Osteoblast (primary cell): Measurements from ENCODE around the gene PIK3R5. TPM values are rescaled to one million over a fixed set of nuclear protein-coding genes. Genes with fewer than 3 reads are reported as not detected.

Source experiments
- DNase-seq: peaks from one replicate; pipeline ENCODE4 v3.0.0; 2011; ENCODE audit warnings: low spot score, mixed read lengths; ENCODE audit not compliant: insufficient read length; ENCODE audit errors: missing footprints
- H2AFZ ChIP-seq: 2 replicates; pipeline ENCODE4 v1.6.0; 2011; ENCODE audit warnings: mild to moderate bottlenecking, low read length
- H3K27ac ChIP-seq: 2 replicates; pipeline ENCODE4 v1.5.1; 2011; ENCODE audit warnings: mild to moderate bottlenecking, low read depth, low read length, moderate library complexity
- H3K27me3 ChIP-seq: 2 replicates; pipeline ENCODE4 v1.6.0; 2012; ENCODE audit warnings: mild to moderate bottlenecking, control low read depth, inconsistent platforms, low read length, moderate library complexity; ENCODE audit not compliant: insufficient read depth
- H3K36me3 ChIP-seq: 2 replicates; pipeline ENCODE4 v1.5.1; 2011; ENCODE audit warnings: mild to moderate bottlenecking, low read length, control low read depth, moderate library complexity; ENCODE audit not compliant: insufficient read depth
- H3K4me1 ChIP-seq: 2 replicates; pipeline ENCODE4 v1.5.1; 2011; ENCODE audit warnings: mild to moderate bottlenecking, low read length, control low read depth, moderate library complexity; ENCODE audit not compliant: insufficient read depth
- H3K4me2 ChIP-seq: 2 replicates; pipeline ENCODE4 v1.6.0; 2011; ENCODE audit warnings: mild to moderate bottlenecking, low read length; ENCODE audit not compliant: insufficient read depth
- H3K4me3 ChIP-seq: fragments of 200-600 bp; sonication (generic); 3 replicates; pipeline ENCODE4 v1.5.1; 2012; ENCODE audit warnings: mild to moderate bottlenecking, low read length, inconsistent platforms; ENCODE audit not compliant: insufficient read depth
- H3K79me2 ChIP-seq: 2 replicates; pipeline ENCODE4 v1.6.0; 2012; ENCODE audit warnings: mild to moderate bottlenecking, low read length, control low read depth, inconsistent platforms; ENCODE audit not compliant: insufficient read depth
- H3K9me3 ChIP-seq: 2 replicates; pipeline ENCODE4 v1.5.1; 2011; ENCODE audit warnings: low read depth, low read length, control low read depth
- H4K20me1 ChIP-seq: 2 replicates; pipeline ENCODE4 v1.6.0; 2012; ENCODE audit warnings: mild to moderate bottlenecking, low read length, control low read depth; ENCODE audit not compliant: insufficient read depth
- total RNA-seq: library from RNA; depleted of rRNA; stranded (reverse); fragments of >200 nt; gene quantifications from 2 replicates; pipeline ENCODE4 v1.2.3, GENCODE V29; 2012
- TF ChIP-seq, protein P1 (sequence below): IDR thresholded peaks from 2 replicates; pipeline ENCODE4 v1.5.1; 2011; ENCODE audit warnings: mild to moderate bottlenecking, low read depth, low read length, moderate library complexity; ENCODE audit errors: extremely low read depth

PIK3R5 gene
- total RNA-seq, 1 donor = 0.36 TPM

DNA sequence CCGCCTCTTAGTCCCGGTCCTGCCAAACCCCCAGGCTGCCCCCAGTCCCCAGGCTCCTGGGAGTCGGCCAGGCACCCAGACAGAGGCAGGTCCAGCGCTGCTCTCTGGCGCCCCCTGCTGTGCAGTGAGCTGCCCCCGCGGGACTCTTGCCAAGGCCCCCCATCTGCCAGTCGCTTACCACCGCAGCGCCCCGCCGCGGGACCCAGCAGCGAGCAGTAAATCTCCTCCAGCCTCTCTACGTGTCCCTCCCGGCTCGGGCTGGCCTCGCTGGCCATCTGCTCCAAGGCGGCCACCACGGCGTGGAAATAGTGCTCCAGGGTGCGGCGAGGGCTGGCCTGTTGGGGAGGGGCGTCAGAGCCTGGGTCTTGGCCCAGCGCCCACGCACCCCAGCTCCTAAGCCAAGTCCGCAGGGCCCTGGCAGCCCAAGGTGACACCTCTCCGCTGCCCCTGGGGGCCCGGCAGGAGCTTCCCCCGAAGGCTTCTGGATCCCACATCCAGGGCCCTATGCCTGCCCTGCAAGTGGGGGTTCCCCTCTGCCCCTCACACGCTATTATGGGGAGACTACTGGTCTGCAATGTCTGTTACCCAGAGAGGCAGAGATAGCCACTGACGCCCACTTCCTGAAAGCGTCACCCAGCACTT lies 132.7 kb downstream of the PIK3R5 start:
- Histone ChIP-seq H3K27me3 (peaks cover 9% of the 10 kb centered on the region), H4K20me1 (no peaks in the 10 kb centered on the region), H3K9me3 (no peaks in the 10 kb centered on the region), H3K4me3 (no peak overlapping the region), H3K36me3 (no peaks in the 10 kb centered on the region), H3K4me1 (no peaks in the 10 kb centered on the region), H3K27ac (no peak overlapping the region), H3K79me2 (no peaks in the 10 kb centered on the region), H3K4me2 (no peak overlapping the region), H2AFZ (no peak overlapping the region)
- peak; percentile 78 for DNase-seq
- TF ChIP-seq, protein P1, sequence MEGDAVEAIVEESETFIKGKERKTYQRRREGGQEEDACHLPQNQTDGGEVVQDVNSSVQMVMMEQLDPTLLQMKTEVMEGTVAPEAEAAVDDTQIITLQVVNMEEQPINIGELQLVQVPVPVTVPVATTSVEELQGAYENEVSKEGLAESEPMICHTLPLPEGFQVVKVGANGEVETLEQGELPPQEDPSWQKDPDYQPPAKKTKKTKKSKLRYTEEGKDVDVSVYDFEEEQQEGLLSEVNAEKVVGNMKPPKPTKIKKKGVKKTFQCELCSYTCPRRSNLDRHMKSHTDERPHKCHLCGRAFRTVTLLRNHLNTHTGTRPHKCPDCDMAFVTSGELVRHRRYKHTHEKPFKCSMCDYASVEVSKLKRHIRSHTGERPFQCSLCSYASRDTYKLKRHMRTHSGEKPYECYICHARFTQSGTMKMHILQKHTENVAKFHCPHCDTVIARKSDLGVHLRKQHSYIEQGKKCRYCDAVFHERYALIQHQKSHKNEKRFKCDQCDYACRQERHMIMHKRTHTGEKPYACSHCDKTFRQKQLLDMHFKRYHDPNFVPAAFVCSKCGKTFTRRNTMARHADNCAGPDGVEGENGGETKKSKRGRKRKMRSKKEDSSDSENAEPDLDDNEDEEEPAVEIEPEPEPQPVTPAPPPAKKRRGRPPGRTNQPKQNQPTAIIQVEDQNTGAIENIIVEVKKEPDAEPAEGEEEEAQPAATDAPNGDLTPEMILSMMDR = peak; percentile 43

- TF ChIP-seq, protein P1 = no peak
- Histone ChIP-seq H2AFZ (no peak overlapping the region), H3K27ac (no peak overlapping the region), H3K4me3 (no peak overlapping the region), H3K9me3 (no peaks in the 10 kb centered on the region), H3K27me3 (peaks cover 8% of the 10 kb centered on the region), H4K20me1 (no peaks in the 10 kb centered on the region), H3K79me2 (no peaks in the 10 kb centered on the region), H3K4me1 (no peaks in the 10 kb centered on the region), H3K36me3 (no peaks in the 10 kb centered on the region), H3K4me2 (no peak overlapping the region)
- DNase-seq = no peak
These were observed 134.2 kb downstream of the PIK3R5 start for GRCh38 chr17:8831234-8831849.

DNA sequence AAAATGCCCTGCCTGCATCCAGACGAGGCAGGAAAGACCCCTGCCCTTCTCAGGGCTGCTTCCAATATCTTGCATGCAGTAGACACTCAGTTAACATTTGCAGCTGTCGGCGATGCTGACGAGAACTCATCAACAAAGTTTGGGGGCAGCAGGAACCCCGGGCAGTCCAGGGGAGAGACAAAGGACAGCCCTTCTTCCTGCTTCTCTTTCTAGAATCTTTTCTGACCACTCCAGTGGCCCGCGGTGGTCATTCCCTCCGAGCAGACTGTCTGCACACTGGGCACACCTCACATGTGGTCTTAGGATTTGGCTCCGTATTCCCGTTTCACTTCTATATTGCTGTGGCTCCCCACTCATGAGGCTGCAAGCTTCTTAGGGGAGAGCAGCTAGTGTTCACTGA lies 135.4 kb downstream of the PIK3R5 start:
- DNase-seq = no peak
- TF ChIP-seq, protein P1 = no peak
- Histone ChIP-seq H4K20me1 (no peaks in the 10 kb centered on the region), H3K4me1 (no peaks in the 10 kb centered on the region), H3K79me2 (no peaks in the 10 kb centered on the region), H3K27me3 (peaks cover 8% of the 10 kb centered on the region), H3K36me3 (no peaks in the 10 kb centered on the region), H3K27ac (no peak overlapping the region), H3K4me3 (no peak overlapping the region), H3K4me2 (no peak overlapping the region), H3K9me3 (no peaks in the 10 kb centered on the region), H2AFZ (no peak overlapping the region)

DNA sequence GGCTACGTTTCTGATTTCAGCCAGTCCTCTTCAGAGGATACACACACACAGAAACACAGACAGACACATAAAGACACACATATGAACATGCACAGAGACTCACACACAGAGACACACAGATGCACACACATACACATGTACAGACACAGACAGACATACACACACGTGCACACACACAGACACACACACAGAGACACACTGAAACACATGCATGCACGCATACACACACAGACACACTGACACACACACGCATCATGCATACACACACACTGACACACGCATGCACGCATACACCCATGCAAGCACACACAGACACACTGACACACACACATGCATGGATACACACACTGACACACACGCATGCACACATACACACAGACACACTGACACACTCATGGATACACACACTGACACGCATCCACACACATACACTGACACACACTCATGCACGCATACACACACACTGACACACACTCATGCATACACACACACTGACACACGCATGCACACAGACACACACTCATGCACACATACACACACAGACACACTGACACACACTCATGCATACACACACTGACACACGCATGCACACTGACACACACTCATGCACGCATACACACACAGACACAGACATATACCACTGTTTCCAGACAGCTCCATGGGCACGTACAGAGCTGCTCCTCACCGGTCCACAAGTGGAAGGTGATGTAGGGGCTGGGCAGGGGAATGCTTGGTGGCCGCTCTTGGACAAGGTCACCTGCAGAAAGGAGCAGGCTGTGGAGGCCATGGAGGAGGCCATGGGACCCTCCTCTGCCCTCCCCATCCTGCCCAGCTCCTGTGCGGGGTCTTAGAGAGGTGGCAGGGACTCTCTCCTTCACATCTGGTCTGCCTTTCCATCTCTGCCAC lies 136.2 kb downstream of the PIK3R5 start:
- peaks cover 8% of the 10 kb centered on the region for H3K27me3 ChIP-seq
- H4K20me1 ChIP-seq = no peaks in the 10 kb centered on the region
- H2AFZ ChIP-seq = no peak overlapping the region
- H3K4me3 ChIP-seq = no peak overlapping the region
- no peak for DNase-seq
- no peaks in the 10 kb centered on the region for H3K36me3 ChIP-seq
- peaks cover 4% of the 10 kb centered on the region for H3K9me3 ChIP-seq
- H3K4me1 ChIP-seq = no peaks in the 10 kb centered on the region
- no peak overlapping the region for H3K4me2 ChIP-seq
- TF ChIP-seq, protein P1 = no peak
- no peaks in the 10 kb centered on the region for H3K79me2 ChIP-seq
- no peak overlapping the region for H3K27ac ChIP-seq
